Loucy (cell line): ENCODE measurements around the gene CPHXL2.

Experiments used
- H2AFZ ChIP-seq: fragments of 200-600 bp; sonication (generic); 2 replicates; pipeline ENCODE4 v1.6.0; 2016; ENCODE audit warnings: antibody characterized with exemption, mild to moderate bottlenecking, low read length, moderate library complexity
- H3F3A ChIP-seq: fragments of 200-600 bp; 2 replicates; pipeline ENCODE4 v1.6.0; 2016; ENCODE audit warnings: antibody characterized with exemption, low read depth, mild to moderate bottlenecking
- H3K27me3 ChIP-seq: fragments of 200-600 bp; sonication (generic); 2 replicates; pipeline ENCODE4 v1.6.1; 2014; ENCODE audit warnings: low read length, mild to moderate bottlenecking; ENCODE audit not compliant: insufficient read depth, poor library complexity, severe bottlenecking
- H3K36me3 ChIP-seq: fragments of 200-600 bp; sonication (generic); 2 replicates; pipeline ENCODE4 v1.6.1; 2016; ENCODE audit warnings: low read length; ENCODE audit not compliant: insufficient read depth
- H3K4me1 ChIP-seq: fragments of 200-600 bp; sonication (generic); 2 replicates; pipeline ENCODE4 v1.5.1; 2014; ENCODE audit warnings: low read length, mild to moderate bottlenecking; ENCODE audit not compliant: insufficient read depth, poor library complexity, severe bottlenecking
- H3K4me2 ChIP-seq: fragments of 200-600 bp; sonication (generic); 2 replicates; pipeline ENCODE4 v1.6.0; 2014; ENCODE audit warnings: antibody characterized with exemption, low read length, low read depth, mild to moderate bottlenecking; ENCODE audit not compliant: poor library complexity, severe bottlenecking
- H3K4me3 ChIP-seq: fragments of 200-600 bp; sonication (generic); 2 replicates; pipeline ENCODE4 v1.5.1; 2014; ENCODE audit warnings: low read length, mild to moderate bottlenecking, mixed read lengths; ENCODE audit not compliant: poor library complexity, severe bottlenecking
- H3K79me2 ChIP-seq: fragments of 200-600 bp; sonication (generic); 2 replicates; pipeline ENCODE4 v1.6.1; 2014; ENCODE audit warnings: low read length; ENCODE audit not compliant: insufficient read depth
- H3K9ac ChIP-seq: fragments of 200-600 bp; sonication (generic); 2 replicates; pipeline ENCODE4 v1.6.0; 2014; ENCODE audit warnings: mild to moderate bottlenecking, low read depth, low read length, moderate library complexity; ENCODE audit not compliant: poor library complexity, severe bottlenecking
- H3K9me2 ChIP-seq: fragments of 200-600 bp; sonication (generic); replicated peaks from 2 replicates; pipeline ENCODE4 v1.6.1; 2016; ENCODE audit warnings: low read depth, low read length, mixed read lengths
- H3K9me3 ChIP-seq: fragments of 200-600 bp; sonication (generic); 2 replicates; pipeline ENCODE4 v1.6.1; 2014; ENCODE audit warnings: mild to moderate bottlenecking, antibody characterized with exemption, low read length, low read depth; ENCODE audit not compliant: insufficient read depth
- H4K20me1 ChIP-seq: fragments of 200-600 bp; sonication (generic); 2 replicates; pipeline ENCODE4 v1.6.0; 2014; ENCODE audit warnings: antibody characterized with exemption, low read length, mild to moderate bottlenecking; ENCODE audit not compliant: insufficient read depth, poor library complexity, severe bottlenecking
- CTCF ChIP-seq: fragments of 200-600 bp; sonication (generic); conservative IDR thresholded peaks from 2 replicates; pipeline ENCODE4 v1.5.1; 2014; ENCODE audit warnings: mild to moderate bottlenecking, antibody characterized with exemption, low read length
- EZH2phosphoT487 ChIP-seq: fragments of 200-600 bp; IDR thresholded peaks from 2 replicates; pipeline ENCODE4 v1.6.1; 2018; ENCODE audit warnings: antibody characterized with exemption, mild to moderate bottlenecking, moderate library complexity, borderline replicate concordance

CPHXL2 gene

GRCh38 chr16:75679366-75679765, 2.6 kb upstream of the CPHXL2 start:
- no peaks in the 10 kb centered on the region for H3K9me2 ChIP-seq
- TF ChIP-seq CTCF (no peak), EZH2phosphoT487 (no peak)
- no peak overlapping the region for H2AFZ ChIP-seq
- H3K27me3 ChIP-seq = no peaks in the 10 kb centered on the region
- H3K4me2 ChIP-seq = no peak overlapping the region
- H3K4me1 ChIP-seq = no peaks in the 10 kb centered on the region
- H3K9ac ChIP-seq = no peak overlapping the region
- no peaks in the 10 kb centered on the region for H3K9me3 ChIP-seq
- no peak overlapping the region for H3K4me3 ChIP-seq
- no peaks in the 10 kb centered on the region for H4K20me1 ChIP-seq
- no peaks in the 10 kb centered on the region for H3K36me3 ChIP-seq
- no peaks in the 10 kb centered on the region for H3F3A ChIP-seq
- H3K79me2 ChIP-seq = no peaks in the 10 kb centered on the region

- Histone ChIP-seq H3K27me3 (no peaks in the 10 kb centered on the region), H3K9ac (no peak overlapping the region), H4K20me1 (no peaks in the 10 kb centered on the region), H3K36me3 (no peaks in the 10 kb centered on the region), H3K9me2 (no peaks in the 10 kb centered on the region), H2AFZ (no peak overlapping the region), H3K4me1 (no peaks in the 10 kb centered on the region), H3F3A (no peaks in the 10 kb centered on the region), H3K9me3 (no peaks in the 10 kb centered on the region), H3K4me2 (no peak overlapping the region), H3K4me3 (no peak overlapping the region), H3K79me2 (no peaks in the 10 kb centered on the region)
- TF ChIP-seq CTCF (no peak), EZH2phosphoT487 (no peak)
Observed at GRCh38 chr16:75667503-75667902, 9.3 kb downstream of the CPHXL2 start.

GRCh38 chr16:75660726-75661302, 16.0 kb downstream of the CPHXL2 start:
- Histone ChIP-seq H3K79me2 (no peaks in the 10 kb centered on the region; the same call in 1 of the 2 replicates), H3K9me3 (no peaks in the 10 kb centered on the region), H3K36me3 (peaks cover 38% of the 10 kb centered on the region; the same call in 1 of the 2 replicates), H3K27me3 (no peaks in the 10 kb centered on the region), H3K4me1 (no peaks in the 10 kb centered on the region), H3K4me3 (no peak overlapping the region), H3K9ac (no peak overlapping the region), H3F3A (no peaks in the 10 kb centered on the region), H4K20me1 (peaks cover 3% of the 10 kb centered on the region), H3K9me2 (no peaks in the 10 kb centered on the region), H3K4me2 (no peak overlapping the region), H2AFZ (no peak overlapping the region)
- no peak for TF ChIP-seq CTCF
- no peak for TF ChIP-seq EZH2phosphoT487
